ENCODE measurements around the gene ATP1B2. TPM values are rescaled to one million over a fixed set of nuclear protein-coding genes. Genes with fewer than 3 reads are reported as not detected.

ATP1B2 gene
- total and polyA plus RNA-seq, 2 of the 8 experiments (the other 6 are each of a cell fraction or from before 2014, with no cell fraction given), result 9.1 to 21.0 TPM

- no peak overlapping the region for H2AFZ ChIP-seq (ENCODE audit: low read length)
- no peaks in the 10 kb centered on the region for H3K9me3 ChIP-seq (ENCODE audit: insufficient read depth in 2 of 2, low read depth in 1 of 2, low read length in 1 of 2)
- H2BK120ac ChIP-seq (replicated peaks; ENCODE audit: low read depth, low read length), result no peak overlapping the region
- H3K14ac ChIP-seq (ENCODE audit: insufficient read length), result no peak overlapping the region
- DNase-seq (ENCODE audit: low read depth in 1 of 2, low spot score in 2 of 2) (no peak), FAIRE-seq (no peak)
- H2BK20ac ChIP-seq (ENCODE audit: low read length), result no peak overlapping the region
- TF ChIP-seq SAP30 (IDR thresholded peaks at IDR 0.05; ENCODE audit: insufficient read depth, insufficient replicate concordance, low read length) (peak; percentile 27), SP4 (IDR thresholded peaks at IDR 0.05; ENCODE audit: low read length) (no peak), KDM5A (IDR thresholded peaks at IDR 0.05; ENCODE audit: low read length) (no peak), BCL11A (IDR thresholded peaks at IDR 0.05; ENCODE audit: low read depth in 2 of 2, low read length in 2 of 2) (no peak), KDM1A (IDR thresholded peaks at IDR 0.05; ENCODE audit: borderline replicate concordance, low read length) (no peak), CBX5 (IDR thresholded peaks at IDR 0.05; ENCODE audit: low read depth, low read length) (no peak), RAD21 (IDR thresholded peaks at IDR 0.05 in 1 of 2, conservative IDR thresholded peaks at IDR 0.05 in 1 of 2; ENCODE audit: low read depth in 2 of 2, low read length in 2 of 2) (peak in 1 of 2 experiments; percentile 10; a peak in 1 of 4 replicates), CEBPB (IDR thresholded peaks at IDR 0.05; ENCODE audit: low read depth, low read length) (no peak), TEAD4 (IDR thresholded peaks at IDR 0.05; ENCODE audit: low read depth, low read length) (no peak), TBP (IDR thresholded peaks at IDR 0.05; ENCODE audit: low read depth, low read length) (no peak)
- peaks cover 20% of the 10 kb centered on the region for H3K79me1 ChIP-seq (ENCODE audit: low read depth, low read length)
- H3K4ac ChIP-seq (replicated peaks; ENCODE audit: insufficient read length, low read depth, low read length), result no peak overlapping the region
- peaks cover 0 to 11% of the 10 kb centered on the region in 2 experiments for H4K20me1 ChIP-seq (replicated peaks in 1 of 2; ENCODE audit: control insufficient read depth in 1 of 2, insufficient read depth in 2 of 2, low read length in 2 of 2)
- H2BK12ac ChIP-seq (ENCODE audit: low read depth, low read length), result no peak overlapping the region
- no peak overlapping the region for H2AK5ac ChIP-seq (ENCODE audit: low read depth, low read length)
- CTCF ChIA-PET (ENCODE audit: partially characterized antibody), result interaction anchor here (0.6 to 13.4 kb wide), 14 partner anchors 10 to 275 kb away, joined by 3 to 92 read pairs (median 4); partner anchors contain the start of genes ATP1B2, SAT2, SHBG and SOX15
- peak overlapping the region; percentile 22 for H4K91ac ChIP-seq (replicated peaks; ENCODE audit: insufficient read length, low read length)
- no peak overlapping the region for H3K23ac ChIP-seq (ENCODE audit: insufficient read length)
- peaks cover 0 to 12% (median 0%) of the 10 kb centered on the region in 4 experiments; a peak in 2 of 8 replicates for H3K36me3 ChIP-seq (ENCODE audit: control insufficient read depth in 2 of 4, insufficient read depth in 4 of 4, low read length in 3 of 4)
- peaks cover 0 to 5% (median 1%) of the 10 kb centered on the region in 4 experiments; a peak in 4 of 7 replicates for H3K4me1 ChIP-seq (replicated peaks in 1 of 4; ENCODE audit: control insufficient read depth in 3 of 4, insufficient read depth in 4 of 4, low read length in 3 of 4)
- H4K8ac ChIP-seq (ENCODE audit: extremely low read depth, insufficient read depth, low read length), result no peak overlapping the region
- H4K5ac ChIP-seq (ENCODE audit: insufficient read length, low read depth, low read length), result no peak overlapping the region
- H3K27me3 ChIP-seq (replicated peaks in 1 of 4; ENCODE audit: control insufficient read depth in 3 of 4, extremely low read depth in 1 of 4, insufficient read depth in 3 of 4, low read length in 3 of 4), result no peaks in the 10 kb centered on the region
- H3K9ac ChIP-seq (replicated peaks in 1 of 4; ENCODE audit: extremely low read depth in 1 of 4, low read depth in 3 of 4, low read length in 3 of 4), result peak overlapping the region; percentile 56 to 74 (median 60)
- H2BK15ac ChIP-seq (ENCODE audit: low read length), result no peak overlapping the region
- no peak overlapping the region for H3K56ac ChIP-seq (replicated peaks; ENCODE audit: insufficient read length, low read depth, low read length)
- no peak overlapping the region for H3K18ac ChIP-seq (ENCODE audit: extremely low read depth, low read length)
- H3K27ac ChIP-seq (ENCODE audit: low read depth, low read length), result peak overlapping the region; percentile 52; the same call in 1 of the 2 replicates
- no peak overlapping the region for H2BK5ac ChIP-seq (ENCODE audit: low read depth, low read length)
- peak overlapping the region; percentile 87 to 95 (median 92) for H3K4me3 ChIP-seq (ENCODE audit: extremely low read depth in 1 of 4, insufficient read depth in 2 of 4, low read depth in 3 of 4, low read length in 4 of 4)
- POLR2A ChIA-PET (ENCODE audit: partially characterized antibody), result interaction anchor here (1.0 to 79.4 kb wide), 10 partner anchors 13 to 129 kb away, joined by 3 to 2272 read pairs (median 9); partner anchors contain the start of genes ATP1B2, CD68, MPDU1 and SAT2
- WGBS, 2 experiments (ENCODE audit: extremely low coverage in 1 of 2, insufficient coverage in 1 of 2, insufficient read length in 1 of 2, insufficient replicate concordance in 2 of 2, low coverage in 1 of 2, low lambda C conversion rate in 2 of 2, missing lambda C conversion rate in 1 of 2), result 16% methylated on average over 20 of the region's 20 CpGs; no CpG with 5 or more reads in 1 of the 2 experiments
- peaks cover 6% of the 10 kb centered on the region for H3K23me2 ChIP-seq (ENCODE audit: low read depth, low read length)
- H3K4me2 ChIP-seq (ENCODE audit: insufficient read depth in 1 of 2, low read depth in 2 of 2, low read length in 2 of 2), result peak overlapping the region; percentile 88 to 94
- H3K79me2 ChIP-seq (ENCODE audit: control insufficient read depth in 1 of 2, insufficient read depth in 2 of 2, low read length in 2 of 2), result peaks cover 4 to 41% of the 10 kb centered on the region in 2 experiments; a peak in 3 of 4 replicates
Measured at GRCh38 chr17:7613769-7614424, 36.8 kb upstream of the ATP1B2 start.

Measured in H1 (cell line).